GM19023 (cell line): ENCODE data around the gene ZNF726.
A peak's percentile ranks its signal among the peaks of the same experiment; 100 is the strongest.
"Not testable (repeated sequence)": the region's sequence is repeated elsewhere in the genome, so short reads cannot be mapped to it uniquely, and the experiment has no call there.

Experiments used
- ATAC-seq: cut with Tn5 transposase; IDR thresholded peaks from one replicate; pipeline ENCODE4 v1.9.1; 2021; ENCODE audit warnings: mild to moderate bottlenecking, moderate library complexity; ENCODE audit not compliant: unreplicated experiment

ZNF726 gene

GRCh38 chr19:23914402-23915286, at the start of gene ZNF726:
TSS of gene ZNF726 (plus strand) at chr19:23914886. CDS start at chr19:23914995, 109 bp downstream.
- ATAC-seq: peak; percentile 98

- ATAC-seq: no peak
Observed at GRCh38 chr19:23867895-23868294, 46.8 kb upstream of the ZNF726 start.

GRCh38 chr19:23868630-23869029, 46.1 kb upstream of the ZNF726 start:
- ATAC-seq: no peak

- no peak for ATAC-seq
Observed at GRCh38 chr19:23872282-23872919, 42.3 kb upstream of the ZNF726 start.

- ATAC-seq: no peak
Observed at GRCh38 chr19:23876261-23876660, 38.4 kb upstream of the ZNF726 start.

- not testable (repeated sequence) for ATAC-seq
Observed at GRCh38 chr19:23876756-23877155, 37.9 kb upstream of the ZNF726 start.

- no peak for ATAC-seq
Observed at GRCh38 chr19:23882493-23882892, 32.2 kb upstream of the ZNF726 start.

GRCh38 chr19:23884363-23884762, 30.3 kb upstream of the ZNF726 start:
- no peak for ATAC-seq

- no peak for ATAC-seq
Observed at GRCh38 chr19:23887642-23888041, 27.0 kb upstream of the ZNF726 start.

- ATAC-seq: not testable (repeated sequence)
Observed at GRCh38 chr19:23896096-23896495, 18.6 kb upstream of the ZNF726 start.

- ATAC-seq: no peak
Observed at GRCh38 chr19:23896912-23897311, 17.8 kb upstream of the ZNF726 start.

- no peak for ATAC-seq
Observed at GRCh38 chr19:23901360-23901759, 13.3 kb upstream of the ZNF726 start.

- no peak for ATAC-seq
Observed at GRCh38 chr19:23904406-23904805, 10.3 kb upstream of the ZNF726 start.

GRCh38 chr19:23905771-23906170, 8.9 kb upstream of the ZNF726 start:
- no peak for ATAC-seq

- ATAC-seq: no peak
Observed at GRCh38 chr19:23906835-23907234, 7.9 kb upstream of the ZNF726 start.

- ATAC-seq: no peak
Observed at GRCh38 chr19:23908165-23908564, 6.5 kb upstream of the ZNF726 start.

- ATAC-seq: no peak
Observed at GRCh38 chr19:23909222-23909621, 5.5 kb upstream of the ZNF726 start.

- no peak for ATAC-seq
Observed at GRCh38 chr19:23913931-23914330, 755 bp upstream of the ZNF726 start.

GRCh38 chr19:23916991-23917390, 2.3 kb downstream of the ZNF726 start:
- no peak for ATAC-seq

GRCh38 chr19:23917856-23918255, 3.2 kb downstream of the ZNF726 start:
- no peak for ATAC-seq

- ATAC-seq: no peak
Observed at GRCh38 chr19:23925285-23925684, 10.6 kb downstream of the ZNF726 start.

- no peak for ATAC-seq
Observed at GRCh38 chr19:23932878-23933277, 18.2 kb downstream of the ZNF726 start.
